ENCODE measurements around the gene SRBD1. TPM values are rescaled to one million over a fixed set of nuclear protein-coding genes. Genes with fewer than 3 reads are reported as not detected.

SRBD1 gene
- total RNA-seq, 1 experiment from 2014 or later = 20.6 TPM

GRCh38 chr2:45559436-45559835 is 51.6 kb downstream of the SRBD1 start:
- CTCF ChIA-PET = no interaction called here
- Histone ChIP-seq H3K27ac (ENCODE audit: low read depth, low read length) (no peak overlapping the region), H3K79me2 (ENCODE audit: insufficient read depth, low read length) (peaks cover 11% of the 10 kb centered on the region; the same call in 1 of the 2 replicates), H2AFZ (ENCODE audit: low read depth, low read length, poor library complexity, severe bottlenecking) (no peak overlapping the region), H3K9me2 (ENCODE audit: insufficient read depth) (no peaks in the 10 kb centered on the region), H3K9ac (ENCODE audit: low read length) (no peak overlapping the region), H3K4me3 (replicated peaks in 1 of 2; ENCODE audit: low read depth in 1 of 2, low read length in 2 of 2) (no peak overlapping the region), H3K27me3 (ENCODE audit: insufficient read depth, low read length) (no peaks in the 10 kb centered on the region), H3K36me3 (ENCODE audit: control insufficient read depth in 1 of 2, insufficient read depth in 2 of 2, low read length in 2 of 2) (no peaks in the 10 kb centered on the region), H3K9me3 (ENCODE audit: control insufficient read depth in 1 of 2, insufficient read depth in 1 of 2, low read depth in 1 of 2, low read length in 2 of 2) (no peaks in the 10 kb centered on the region), H3K4me1 (ENCODE audit: control insufficient read depth in 1 of 2, insufficient read depth in 2 of 2, low read length in 2 of 2) (no peaks in the 10 kb centered on the region), H4K20me1 (ENCODE audit: insufficient read depth) (no peaks in the 10 kb centered on the region), H3K4me2 (ENCODE audit: low read length) (no peak overlapping the region)
- ATAC-seq (no peak), DNase-seq (ENCODE audit: low read depth, low spot score) (no peak)
- RAD21 ChIA-PET (ENCODE audit: low non-redundant PET in 1 of 2, low total read pairs in 2 of 2, uncharacterized antibody in 2 of 2, unreplicated experiment in 2 of 2) = no interaction called here
- POLR2A ChIA-PET = interaction anchor here (1.4 kb wide), 1 partner anchor 10 kb away, joined by 3 read pairs; no protein-coding TSS in a partner anchor
- intact Hi-C loops (cut with micrococcal nuclease) = no loop called here
- TF ChIP-seq ZBTB33 (IDR thresholded peaks at IDR 0.05; ENCODE audit: extremely low read depth, insufficient replicate concordance, low read length) = no peak
- TF ChIP-seq MAX (IDR thresholded peaks at IDR 0.05) = no peak
- TF ChIP-seq EZH2phosphoT487 (IDR thresholded peaks at IDR 0.05; ENCODE audit: borderline replicate concordance) = no peak
- TF ChIP-seq CTCF (IDR thresholded peaks at IDR 0.05 in 2 of 3, conservative IDR thresholded peaks at IDR 0.05 in 1 of 3; ENCODE audit: borderline replicate concordance in 1 of 3, insufficient read depth in 1 of 3, low read depth in 2 of 3, low read length in 2 of 3) = no peak
- no peak for TF ChIP-seq JUND (IDR thresholded peaks at IDR 0.05)
- no peak for TF ChIP-seq ELF1 (IDR thresholded peaks at IDR 0.05; ENCODE audit: borderline replicate concordance, low read depth)
- no peak for TF ChIP-seq FOSL1 (IDR thresholded peaks at IDR 0.05; ENCODE audit: low read depth)
- no peak for TF ChIP-seq CEBPB (IDR thresholded peaks at IDR 0.05; ENCODE audit: low read depth)
- no peak for TF ChIP-seq SP1 (IDR thresholded peaks at IDR 0.05; ENCODE audit: low read depth)
- no peak for TF ChIP-seq POLR2AphosphoS5 (IDR thresholded peaks at IDR 0.05; ENCODE audit: low read depth, low read length)
- BruUV-seq (replicated peaks) = no TSS peak

Measured in HCT116 (cell line).